Measurements from ENCODE around the gene IL9. TPM values are rescaled to one million over a fixed set of nuclear protein-coding genes. Genes with fewer than 3 reads are reported as not detected.

Gene IL9
- total and polyA plus RNA-seq, 5 donors, result not detected

DNA sequence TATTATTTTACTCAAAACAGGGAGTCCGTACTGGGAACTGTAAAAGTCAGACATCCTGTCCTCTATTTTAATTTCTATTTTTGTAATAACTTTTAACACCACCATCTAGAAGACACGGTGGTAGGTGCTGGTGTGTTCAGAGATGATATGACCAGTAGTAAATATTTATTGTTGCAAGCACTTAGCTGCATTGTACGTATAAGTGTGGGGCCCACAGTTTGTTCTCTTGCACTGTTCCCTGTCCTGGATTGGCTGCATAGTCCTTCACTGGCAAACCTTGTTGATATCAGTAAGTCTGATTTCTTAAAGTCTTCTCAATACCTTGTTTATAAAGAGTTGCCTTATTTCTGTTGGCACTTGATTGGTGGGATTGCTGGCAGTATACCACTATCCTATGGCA lies 24.6 kb upstream of the IL9 start:
- peaks cover 3% of the 10 kb centered on the region for H3K27me3 ChIP-seq (ENCODE audit: control insufficient read depth, insufficient read depth)
- intact Hi-C loops (cut with DNase I), result no loop called here
- DNase-seq, result no peak

GRCh38 chr5:135916638-135917263 lies 21.1 kb upstream of the IL9 start:
- ATAC-seq (no peak), DNase-seq (no peak)
- intact Hi-C loops (cut with DNase I), result no loop called here
- no peaks in the 10 kb centered on the region for H3K9me3 ChIP-seq (ENCODE audit: control insufficient read depth, low read length)
- H3K4me3 ChIP-seq (ENCODE audit: low read length), result no peak overlapping the region
- 62% methylated on average over 8 of the region's 8 CpGs for WGBS
- H3K27me3 ChIP-seq (ENCODE audit: control insufficient read depth, insufficient read depth), result no peaks in the 10 kb centered on the region
- H3K4me1 ChIP-seq (ENCODE audit: control insufficient read depth, insufficient read depth, low read length), result no peaks in the 10 kb centered on the region
- no peak overlapping the region for H3K27ac ChIP-seq (ENCODE audit: low read length)

More for the DNA sequence above, 24.6 kb upstream of the IL9 start:
- no peak overlapping the region for H3K4me3 ChIP-seq (ENCODE audit: low read length)
- 55% methylated on average over 3 of the region's 3 CpGs for WGBS
- no peaks in the 10 kb centered on the region for H3K4me1 ChIP-seq (ENCODE audit: control insufficient read depth, insufficient read depth, low read length)
- no peak for ATAC-seq
- no peaks in the 10 kb centered on the region for H3K9me3 ChIP-seq (ENCODE audit: control insufficient read depth, low read length)
- no peak overlapping the region for H3K27ac ChIP-seq (ENCODE audit: low read length)

DNA sequence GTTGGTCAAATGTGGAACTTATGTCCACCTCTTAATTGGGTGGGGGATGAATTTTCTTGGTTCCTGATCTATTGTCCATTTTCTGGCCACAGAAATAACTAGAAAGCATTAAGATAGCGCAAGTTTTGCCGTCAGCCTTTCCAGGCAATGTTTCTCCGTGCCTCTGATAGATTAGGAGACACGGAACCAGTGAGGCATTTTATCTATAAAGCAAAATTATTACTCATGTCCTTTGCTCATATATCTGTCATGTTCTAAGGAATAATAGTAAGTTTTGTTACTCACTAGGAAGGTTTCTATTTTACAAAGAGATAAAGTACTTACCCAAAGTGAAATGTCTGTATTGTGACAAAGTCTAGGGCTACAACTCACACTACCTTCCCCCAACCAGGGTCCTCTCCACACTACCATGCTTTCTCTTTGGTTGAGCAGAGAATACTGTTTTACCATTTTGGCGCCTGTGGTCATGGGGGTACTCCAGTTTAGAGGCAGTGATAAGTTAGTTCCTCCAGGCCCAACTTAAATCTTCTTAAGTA lies 19.9 kb upstream of the IL9 start:
- H3K4me1 ChIP-seq (ENCODE audit: control insufficient read depth, insufficient read depth, low read length), result no peaks in the 10 kb centered on the region
- no peak overlapping the region for H3K4me3 ChIP-seq (ENCODE audit: low read length)
- no peak for ATAC-seq
- intact Hi-C loops (cut with DNase I), result no loop called here
- no peak overlapping the region for H3K27ac ChIP-seq (ENCODE audit: low read length)
- H3K9me3 ChIP-seq (ENCODE audit: control insufficient read depth, low read length), result no peaks in the 10 kb centered on the region
- H3K27me3 ChIP-seq (ENCODE audit: control insufficient read depth, insufficient read depth), result no peaks in the 10 kb centered on the region
- no peak for DNase-seq
- WGBS, result 84% methylated on average over 5 of the region's 5 CpGs

- no peak overlapping the region for H3K27ac ChIP-seq (ENCODE audit: low read length)
- no peak overlapping the region for H3K4me3 ChIP-seq (ENCODE audit: low read length)
- H3K27me3 ChIP-seq (ENCODE audit: control insufficient read depth, insufficient read depth), result peaks cover 3% of the 10 kb centered on the region
- H3K4me1 ChIP-seq (ENCODE audit: control insufficient read depth, insufficient read depth, low read length), result no peaks in the 10 kb centered on the region
- DNase-seq (no peak), ATAC-seq (no peak)
- no peaks in the 10 kb centered on the region for H3K9me3 ChIP-seq (ENCODE audit: control insufficient read depth, low read length)
- 69% methylated on average over 4 of the region's 4 CpGs for WGBS
- intact Hi-C loops (cut with DNase I), result no loop called here
Measured at GRCh38 chr5:135913713-135914626, 18.3 kb upstream of the IL9 start.

- ATAC-seq (no peak), DNase-seq (no peak)
- H3K9me3 ChIP-seq (ENCODE audit: control insufficient read depth, low read length), result no peaks in the 10 kb centered on the region
- H3K4me3 ChIP-seq (ENCODE audit: low read length), result no peak overlapping the region
- no peak overlapping the region for H3K27ac ChIP-seq (ENCODE audit: low read length)
- peaks cover 1% of the 10 kb centered on the region for H3K27me3 ChIP-seq (ENCODE audit: control insufficient read depth, insufficient read depth)
- intact Hi-C loops (cut with DNase I), result no loop called here
- 60% methylated on average over 1 of the region's 1 CpG for WGBS
- no peaks in the 10 kb centered on the region for H3K4me1 ChIP-seq (ENCODE audit: control insufficient read depth, insufficient read depth, low read length)
Measured at GRCh38 chr5:135905144-135905543, 9.5 kb upstream of the IL9 start.

DNA sequence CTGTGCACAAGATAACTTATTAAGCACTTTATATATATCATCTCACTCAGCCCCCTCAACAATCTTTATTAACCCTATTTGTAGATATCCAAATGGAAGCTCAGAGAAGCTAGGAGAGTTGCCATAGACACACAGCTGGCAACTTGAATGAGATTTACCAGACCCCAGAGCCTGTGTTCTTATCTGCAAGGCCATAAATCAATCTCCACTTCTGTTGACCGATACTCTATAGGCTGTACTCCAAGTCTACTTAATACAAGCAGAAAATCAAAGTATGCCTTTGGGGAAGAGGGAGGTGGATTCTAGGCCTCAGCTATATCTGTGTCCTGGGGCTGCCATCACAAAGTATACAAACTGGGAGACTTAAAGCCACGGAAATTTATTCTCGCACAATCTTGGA lies 6.0 kb upstream of the IL9 start:
- ATAC-seq (no peak), DNase-seq (no peak)
- Histone ChIP-seq H3K27ac (ENCODE audit: low read length) (no peak overlapping the region), H3K4me3 (ENCODE audit: low read length) (no peak overlapping the region), H3K4me1 (ENCODE audit: control insufficient read depth, insufficient read depth, low read length) (no peaks in the 10 kb centered on the region), H3K9me3 (ENCODE audit: control insufficient read depth, low read length) (no peaks in the 10 kb centered on the region), H3K27me3 (ENCODE audit: control insufficient read depth, insufficient read depth) (no peaks in the 10 kb centered on the region)
- WGBS, result 21% methylated on average over 3 of the region's 3 CpGs
- intact Hi-C loops (cut with DNase I), result no loop called here

- H3K4me1 ChIP-seq (ENCODE audit: control insufficient read depth, insufficient read depth, low read length), result no peaks in the 10 kb centered on the region
- no peak for ATAC-seq
- intact Hi-C loops (cut with DNase I), result no loop called here
- H3K27me3 ChIP-seq (ENCODE audit: control insufficient read depth, insufficient read depth), result no peaks in the 10 kb centered on the region
- DNase-seq, result no peak
- 81% methylated on average over 3 of the region's 3 CpGs for WGBS
- H3K4me3 ChIP-seq (ENCODE audit: low read length), result no peak overlapping the region
- H3K9me3 ChIP-seq (ENCODE audit: control insufficient read depth, low read length), result no peaks in the 10 kb centered on the region
- H3K27ac ChIP-seq (ENCODE audit: low read length), result no peak overlapping the region
Measured at GRCh38 chr5:135900276-135900675, 4.6 kb upstream of the IL9 start.

- DNase-seq, result no peak
- intact Hi-C loops (cut with DNase I), result no loop called here
- Histone ChIP-seq H3K27ac (ENCODE audit: low read length) (no peak overlapping the region), H3K4me3 (ENCODE audit: low read length) (no peak overlapping the region), H3K4me1 (ENCODE audit: control insufficient read depth, insufficient read depth, low read length) (no peaks in the 10 kb centered on the region), H3K9me3 (ENCODE audit: control insufficient read depth, low read length) (no peaks in the 10 kb centered on the region), H3K27me3 (ENCODE audit: control insufficient read depth, insufficient read depth) (no peaks in the 10 kb centered on the region)
- ATAC-seq, result no peak
- 77% methylated on average over 6 of the region's 6 CpGs for whole genome bisulfite sequencing
Measured at GRCh38 chr5:135898651-135899050, 3.0 kb upstream of the IL9 start.

DNA sequence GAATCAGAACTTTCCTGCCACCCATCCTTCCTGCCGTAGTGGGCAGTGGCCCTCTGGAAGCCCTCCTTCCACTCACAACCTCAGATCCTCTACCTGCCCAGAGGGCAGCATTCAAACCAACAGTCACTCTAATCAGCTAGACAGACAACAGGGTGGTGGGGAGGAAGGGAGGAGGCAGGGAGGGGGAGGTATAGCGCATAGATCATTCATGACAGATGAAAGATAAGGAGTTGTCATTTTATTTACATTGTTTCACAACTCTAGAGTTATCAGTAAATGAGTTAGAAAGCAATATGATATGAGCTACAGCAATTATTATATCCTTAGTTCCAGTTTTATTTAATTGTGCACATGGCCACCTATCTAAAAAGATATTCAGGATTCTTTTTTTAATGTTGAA lies 852 bp downstream of the IL9 start:
- intact Hi-C loops (cut with DNase I), result no loop called here
- H3K27me3 ChIP-seq (ENCODE audit: control insufficient read depth, insufficient read depth), result no peaks in the 10 kb centered on the region
- peaks cover 6% of the 10 kb centered on the region for H3K4me1 ChIP-seq (ENCODE audit: control insufficient read depth, insufficient read depth, low read length)
- no peak overlapping the region for H3K27ac ChIP-seq (ENCODE audit: low read length)
- no peak overlapping the region for H3K4me3 ChIP-seq (ENCODE audit: low read length)
- ATAC-seq (no peak), DNase-seq (no peak)
- 46% methylated on average over 2 of the region's 2 CpGs for WGBS
- H3K9me3 ChIP-seq (ENCODE audit: control insufficient read depth, low read length), result no peaks in the 10 kb centered on the region

GRCh38 chr5:135894276-135894675 lies 1.4 kb downstream of the IL9 start:
- intact Hi-C loops (cut with DNase I), result no loop called here
- no peaks in the 10 kb centered on the region for H3K9me3 ChIP-seq (ENCODE audit: control insufficient read depth, low read length)
- H3K27me3 ChIP-seq (ENCODE audit: control insufficient read depth, insufficient read depth), result no peaks in the 10 kb centered on the region
- WGBS, result 38% methylated on average over 8 of the region's 8 CpGs
- ATAC-seq (no peak), DNase-seq (no peak)
- peaks cover 6% of the 10 kb centered on the region for H3K4me1 ChIP-seq (ENCODE audit: control insufficient read depth, insufficient read depth, low read length)
- H3K4me3 ChIP-seq (ENCODE audit: low read length), result no peak overlapping the region
- H3K27ac ChIP-seq (ENCODE audit: low read length), result no peak overlapping the region

DNA sequence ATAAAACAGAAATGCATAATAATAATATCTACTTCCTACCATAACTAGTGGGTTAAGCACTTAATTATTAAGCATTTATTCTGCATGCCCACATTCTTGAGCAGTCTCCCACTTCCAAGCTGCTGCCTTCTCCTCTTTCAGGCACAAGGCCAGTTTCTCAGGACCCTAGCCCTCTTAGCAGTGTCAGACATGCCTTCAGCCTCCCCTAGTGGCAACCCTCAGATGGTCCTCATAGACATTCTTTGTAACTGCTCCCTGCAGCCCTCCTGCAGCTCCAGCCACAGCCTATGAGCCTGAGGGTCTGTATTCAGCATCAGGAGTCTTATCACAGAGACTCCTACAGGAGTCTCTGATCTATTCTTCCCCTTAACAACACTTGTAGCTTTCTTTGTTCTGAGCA lies 3.9 kb downstream of the IL9 start:
- peaks cover 6% of the 10 kb centered on the region for H3K4me1 ChIP-seq (ENCODE audit: control insufficient read depth, insufficient read depth, low read length)
- intact Hi-C loops (cut with DNase I), result loop anchor here in 1 of 4 donors (2.0 kb wide), 1 partner anchor 321 kb away; no protein-coding TSS in a partner anchor
- DNase-seq, result no peak
- no peak for ATAC-seq
- H3K27me3 ChIP-seq (ENCODE audit: control insufficient read depth, insufficient read depth), result no peaks in the 10 kb centered on the region
- H3K4me3 ChIP-seq (ENCODE audit: low read length), result no peak overlapping the region
- no peak overlapping the region for H3K27ac ChIP-seq (ENCODE audit: low read length)
- H3K9me3 ChIP-seq (ENCODE audit: control insufficient read depth, low read length), result no peaks in the 10 kb centered on the region
